ENCODE measurements around the gene RNU6-9.

Gene RNU6-9

GRCh38 chr19:929891-930258 lies 36.6 kb downstream of the RNU6-9 start:
- no peak for TF ChIP-seq CTCF (IDR thresholded peaks at IDR 0.05; ENCODE audit: unreplicated experiment in 3 of 3)
- Mint-ChIP-seq H3K4me1 (peaks cover 4% of the 10 kb centered on the region), H3K36me3 (ENCODE audit: low read depth) (peaks cover 18% of the 10 kb centered on the region), H3K4me3 (peak overlapping the region; percentile 50 to 70 (median 69)), H3K27me3 (ENCODE audit: low read depth) (no peaks in the 10 kb centered on the region), H3K9me3 (no peaks in the 10 kb centered on the region), H3K27ac (peak overlapping the region in 2 of 3 experiments; percentile 70)

- Mint-ChIP-seq H3K9me3 (no peaks in the 10 kb centered on the region), H3K36me3 (ENCODE audit: low read depth) (peaks cover 27% of the 10 kb centered on the region)
Observed at GRCh38 chr19:931860-932647, 38.8 kb downstream of the RNU6-9 start.

DNA sequence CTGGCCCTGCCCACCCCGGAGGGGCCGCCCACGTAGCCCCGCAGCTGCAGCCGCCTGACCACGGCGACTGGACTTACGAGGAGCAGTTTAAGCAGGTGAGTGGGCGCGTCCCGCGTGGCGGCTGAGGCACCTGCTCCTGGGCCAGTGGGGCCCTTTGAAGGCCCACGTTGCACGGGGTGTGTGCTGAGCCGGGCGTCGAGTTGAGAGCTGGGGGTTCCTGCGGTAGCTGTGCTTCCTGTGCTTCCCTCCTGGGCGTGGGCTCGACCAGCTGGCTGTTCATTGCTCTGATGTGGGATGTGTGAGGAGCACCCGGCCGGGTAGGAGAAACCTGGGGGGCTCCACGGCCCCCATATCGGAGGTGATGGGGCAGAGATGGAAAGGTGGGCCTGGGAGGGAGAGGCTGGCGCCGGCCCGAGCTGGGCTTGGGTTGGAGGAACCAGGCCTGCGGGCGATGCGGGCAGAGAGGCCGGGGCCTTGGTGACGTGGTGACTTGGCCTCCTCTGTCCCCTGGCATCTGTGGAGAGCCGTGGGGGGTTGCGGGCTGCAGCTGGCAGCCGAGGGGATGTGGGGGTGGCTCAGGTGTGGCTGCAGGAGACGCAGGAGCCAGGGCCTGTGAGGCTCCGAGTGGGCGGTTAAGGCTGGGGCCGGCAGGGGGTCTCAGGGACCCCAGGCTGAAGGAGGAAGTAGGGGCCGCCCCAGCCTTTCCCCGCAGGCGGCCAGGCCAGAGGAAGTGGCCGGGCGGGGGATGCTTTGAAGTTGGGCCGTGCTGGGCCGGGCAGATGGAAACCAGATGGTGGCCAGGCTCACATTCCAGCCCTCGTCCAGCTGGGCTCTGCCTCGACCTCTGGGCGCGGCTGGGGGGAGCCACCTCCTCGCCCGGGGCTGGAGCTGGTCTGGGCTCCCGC lies 39.6 kb downstream of the RNU6-9 start:
- peaks cover 32% of the 10 kb centered on the region for H3K36me3 Mint-ChIP-seq (ENCODE audit: low read depth)

More at GRCh38 chr19:931860-932647, 38.8 kb downstream of the RNU6-9 start:
- H3K27me3 Mint-ChIP-seq (ENCODE audit: low read depth): no peaks in the 10 kb centered on the region
- H3K4me3 Mint-ChIP-seq: peak overlapping the region in 2 of 3 experiments; percentile 56 to 61
- peaks cover 4% of the 10 kb centered on the region for H3K4me1 Mint-ChIP-seq
- H3K27ac Mint-ChIP-seq: peak overlapping the region in 1 of 3 experiments; percentile 53
- TF ChIP-seq CTCF (IDR thresholded peaks at IDR 0.05; ENCODE audit: unreplicated experiment in 3 of 3): no peak

GRCh38 chr19:933553-933882 lies 40.2 kb downstream of the RNU6-9 start:
- TF ChIP-seq CTCF (IDR thresholded peaks at IDR 0.05; ENCODE audit: unreplicated experiment in 3 of 3): no peak
- H3K4me3 Mint-ChIP-seq: peak overlapping the region in 2 of 3 experiments; percentile 56 to 60
- H3K9me3 Mint-ChIP-seq: no peaks in the 10 kb centered on the region
- peaks cover 37% of the 10 kb centered on the region for H3K36me3 Mint-ChIP-seq (ENCODE audit: low read depth)
- H3K27me3 Mint-ChIP-seq (ENCODE audit: low read depth): no peaks in the 10 kb centered on the region
- H3K27ac Mint-ChIP-seq: peak overlapping the region; percentile 44 to 72 (median 49)
- H3K4me1 Mint-ChIP-seq: peaks cover 8% of the 10 kb centered on the region

More for the DNA sequence above, 39.6 kb downstream of the RNU6-9 start:
- H3K27me3 Mint-ChIP-seq (ENCODE audit: low read depth): no peaks in the 10 kb centered on the region
- H3K4me1 Mint-ChIP-seq: peaks cover 8% of the 10 kb centered on the region
- no peak for TF ChIP-seq CTCF (IDR thresholded peaks at IDR 0.05; ENCODE audit: unreplicated experiment in 3 of 3)
- peak overlapping the region; percentile 52 to 73 (median 67) for H3K4me3 Mint-ChIP-seq
- no peaks in the 10 kb centered on the region for H3K9me3 Mint-ChIP-seq
- peak overlapping the region; percentile 53 to 91 (median 79) for H3K27ac Mint-ChIP-seq

DNA sequence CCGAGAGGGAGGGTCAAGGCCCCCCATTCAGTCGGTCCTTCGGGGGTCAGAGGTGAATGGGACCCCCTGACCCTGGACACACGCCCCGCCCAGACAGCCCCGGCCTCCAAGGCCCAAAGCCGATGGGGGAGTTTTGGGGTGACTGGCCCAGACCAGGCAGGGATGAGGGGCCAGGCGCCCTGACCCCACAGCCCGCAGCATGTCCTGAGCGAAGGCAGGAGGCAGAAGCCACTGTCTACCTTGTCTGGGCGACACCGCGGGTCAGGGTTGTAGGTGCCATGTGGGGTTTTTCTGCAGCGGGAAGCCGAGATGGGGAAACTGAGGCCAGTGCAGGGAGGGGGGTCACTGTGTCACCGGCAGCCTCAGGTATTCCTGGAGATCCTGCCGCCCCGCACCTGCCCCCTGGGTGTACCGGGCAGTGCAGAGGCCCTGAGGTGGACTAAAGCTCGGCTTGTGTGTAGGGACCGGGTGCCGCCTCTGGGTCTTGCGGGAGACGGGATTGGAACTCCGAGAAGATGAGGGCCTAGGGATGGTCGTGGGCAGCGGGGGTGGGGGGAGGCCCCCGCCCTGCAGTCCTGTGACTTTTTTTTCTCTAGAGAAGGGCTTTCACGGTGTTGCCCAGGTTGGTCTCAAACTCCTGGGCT lies 41.0 kb downstream of the RNU6-9 start:
- Mint-ChIP-seq H3K4me1 (peaks cover 8% of the 10 kb centered on the region), H3K4me3 (no peak overlapping the region), H3K9me3 (no peaks in the 10 kb centered on the region), H3K27me3 (ENCODE audit: low read depth) (no peaks in the 10 kb centered on the region), H3K36me3 (ENCODE audit: low read depth) (peaks cover 39% of the 10 kb centered on the region), H3K27ac (peak overlapping the region in 1 of 3 experiments; percentile 44)
- no peak for TF ChIP-seq CTCF (IDR thresholded peaks at IDR 0.05; ENCODE audit: unreplicated experiment in 3 of 3)

Data from nephron (organoid).